ENCODE results near the gene CSK. TPM values are rescaled to one million over a fixed set of nuclear protein-coding genes. Genes with fewer than 3 reads are reported as not detected.

CSK gene
- polyA plus RNA-seq, 1 donor = 36.3 TPM

DNA sequence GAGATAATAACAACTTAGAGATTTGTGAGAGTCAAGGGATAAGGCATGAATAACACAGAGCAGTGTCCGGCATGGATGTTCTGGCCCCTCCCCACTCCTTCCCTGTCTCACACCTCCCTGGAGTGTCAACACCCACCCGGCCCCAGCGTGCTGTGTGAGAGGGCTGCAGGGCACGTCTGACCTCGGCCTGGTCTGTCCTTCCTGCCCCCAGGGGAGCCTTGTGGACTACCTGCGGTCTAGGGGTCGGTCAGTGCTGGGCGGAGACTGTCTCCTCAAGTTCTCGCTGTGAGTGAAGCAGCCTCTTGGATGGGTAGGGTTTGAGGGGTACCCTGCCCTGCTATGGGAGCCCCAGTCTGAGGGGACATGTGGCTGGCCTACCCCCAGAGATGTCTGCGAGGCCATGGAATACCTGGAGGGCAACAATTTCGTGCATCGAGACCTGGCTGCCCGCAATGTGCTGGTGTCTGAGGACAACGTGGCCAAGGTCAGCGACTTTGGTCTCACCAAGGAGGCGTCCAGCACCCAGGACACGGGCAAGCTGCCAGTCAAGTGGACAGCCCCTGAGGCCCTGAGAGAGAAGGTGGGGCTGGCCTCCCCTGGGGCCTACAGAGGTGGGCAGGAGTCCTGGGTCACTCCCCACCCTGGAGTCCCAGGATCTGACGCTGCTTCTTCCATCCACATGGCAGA, 19.6 kb downstream of the CSK start:
- DNase-seq = no peak

DNA sequence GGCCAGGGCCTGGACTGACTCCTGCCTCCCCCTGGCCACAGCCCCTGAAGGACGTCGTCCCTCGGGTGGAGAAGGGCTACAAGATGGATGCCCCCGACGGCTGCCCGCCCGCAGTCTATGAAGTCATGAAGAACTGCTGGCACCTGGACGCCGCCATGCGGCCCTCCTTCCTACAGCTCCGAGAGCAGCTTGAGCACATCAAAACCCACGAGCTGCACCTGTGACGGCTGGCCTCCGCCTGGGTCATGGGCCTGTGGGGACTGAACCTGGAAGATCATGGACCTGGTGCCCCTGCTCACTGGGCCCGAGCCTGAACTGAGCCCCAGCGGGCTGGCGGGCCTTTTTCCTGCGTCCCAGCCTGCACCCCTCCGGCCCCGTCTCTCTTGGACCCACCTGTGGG, 20.4 kb downstream of the CSK start:
- DNase-seq = no peak

DNA sequence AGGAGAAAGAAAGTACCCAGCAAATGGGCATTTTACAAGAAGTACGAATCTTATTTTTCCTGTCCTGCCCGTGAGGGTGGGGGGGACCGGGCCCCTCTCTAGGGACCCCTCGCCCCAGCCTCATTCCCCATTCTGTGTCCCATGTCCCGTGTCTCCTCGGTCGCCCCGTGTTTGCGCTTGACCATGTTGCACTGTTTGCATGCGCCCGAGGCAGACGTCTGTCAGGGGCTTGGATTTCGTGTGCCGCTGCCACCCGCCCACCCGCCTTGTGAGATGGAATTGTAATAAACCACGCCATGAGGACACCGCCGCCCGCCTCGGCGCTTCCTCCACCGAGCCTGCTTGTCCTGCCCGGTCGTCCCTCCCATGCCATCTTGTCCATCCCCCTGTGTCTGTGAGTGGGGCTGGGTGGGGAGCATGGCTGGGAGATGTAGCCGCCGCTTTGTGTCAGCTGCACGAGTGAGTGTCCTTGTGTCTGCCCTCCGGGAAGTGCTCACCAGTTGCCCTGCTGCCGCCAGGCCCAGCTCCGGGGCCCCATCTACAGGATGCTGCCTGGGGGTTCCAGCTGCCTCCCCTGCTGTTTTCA, 21.1 kb downstream of the CSK start:
- DNase-seq = no peak

DNA sequence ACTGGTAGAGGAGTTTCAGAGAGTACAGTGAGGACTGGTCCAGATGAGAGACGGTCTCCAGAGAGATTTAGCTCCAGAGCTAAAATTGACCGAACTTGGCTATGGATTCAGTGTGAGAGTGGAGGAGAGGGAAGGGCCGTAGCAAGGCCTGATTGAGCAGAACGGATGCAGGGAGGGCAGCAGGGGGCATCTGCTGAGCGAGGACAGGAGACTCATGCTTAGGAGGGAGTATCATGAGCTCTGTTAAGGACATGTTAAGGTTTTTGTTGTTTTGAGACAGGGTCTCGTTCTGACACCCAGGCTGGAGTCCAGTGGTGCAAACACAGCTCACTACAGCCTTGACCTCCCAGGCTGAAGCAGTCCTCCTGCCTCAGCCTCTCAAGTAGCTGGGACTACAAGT, 23.1 kb downstream of the CSK start:
- DNase-seq = no peak

DNA sequence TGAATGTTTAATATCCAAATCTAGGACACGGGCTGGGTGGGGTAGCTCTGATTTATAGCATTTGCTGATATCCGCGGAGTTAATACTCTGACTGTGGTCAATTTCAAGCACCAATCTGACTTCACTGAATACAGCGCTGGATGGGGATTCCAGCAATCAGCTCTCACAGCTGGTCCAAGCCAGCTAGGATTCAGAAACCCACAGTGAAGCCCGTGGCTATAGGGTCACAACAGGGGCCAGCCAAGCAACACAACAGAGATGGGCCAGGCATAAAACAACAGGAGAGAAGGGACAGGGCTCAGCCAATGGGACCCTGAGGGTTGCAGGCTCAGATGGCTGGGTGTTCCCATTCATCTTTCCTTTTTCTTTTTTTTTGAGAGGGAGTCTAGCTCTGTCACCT, 25.4 kb downstream of the CSK start:
- DNase-seq = no peak

DNA sequence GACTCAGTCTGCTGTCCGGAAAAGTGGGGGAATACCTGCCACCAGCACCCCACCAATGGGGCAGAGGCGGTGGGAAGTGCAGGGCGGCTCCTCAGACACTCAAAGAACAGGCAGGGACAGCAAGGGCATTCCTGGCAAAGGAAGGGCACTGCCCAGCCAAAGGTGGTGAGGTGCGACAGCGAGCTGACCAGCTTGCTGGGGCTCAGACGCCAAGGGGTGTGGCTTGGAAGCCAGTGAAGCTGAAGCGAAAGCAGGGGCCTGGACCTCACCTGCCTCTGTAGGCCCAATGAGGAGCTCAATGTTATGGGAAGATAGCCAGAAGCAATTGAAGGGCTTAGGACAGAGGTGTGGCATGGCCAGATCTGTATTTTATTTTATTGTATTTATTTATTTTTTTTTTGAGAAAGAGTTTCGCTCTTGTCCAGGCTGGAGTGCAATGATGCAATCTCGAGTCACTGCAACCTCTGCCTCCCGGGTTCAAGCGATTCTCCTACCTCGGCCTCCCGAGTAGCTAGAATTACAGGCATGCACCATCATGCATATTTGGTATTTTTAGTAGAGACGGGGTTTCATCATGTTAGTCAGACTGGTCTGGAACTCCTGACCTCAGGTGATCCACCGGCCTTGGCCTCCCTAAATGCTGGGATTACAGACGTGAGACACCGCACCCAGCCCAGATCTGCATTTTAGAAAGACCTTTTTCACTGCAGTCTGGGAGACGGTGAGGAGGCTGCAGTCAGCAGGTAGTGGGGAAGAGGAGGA, 26.4 kb downstream of the CSK start:
- no peak for DNase-seq

DNA sequence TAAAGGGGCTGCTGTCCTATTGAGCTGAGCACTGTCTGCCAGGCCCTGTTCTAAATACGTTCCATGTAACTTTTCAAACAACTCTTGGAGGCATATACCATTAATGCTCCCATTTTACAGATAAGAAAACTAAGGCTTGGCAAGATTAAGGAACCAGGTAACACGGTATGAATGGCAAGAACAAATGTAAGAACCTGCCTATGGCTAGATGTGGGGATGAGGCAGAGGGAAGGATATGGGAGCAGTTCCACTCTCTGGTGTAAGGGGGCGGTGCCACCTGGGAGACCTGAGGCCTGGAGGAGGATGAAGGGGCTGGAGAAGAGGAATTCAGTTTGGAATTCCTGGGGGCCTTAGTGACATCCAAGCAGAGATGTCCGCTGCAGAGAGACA, 27.0 kb downstream of the CSK start:
- DNase-seq = no peak

DNA sequence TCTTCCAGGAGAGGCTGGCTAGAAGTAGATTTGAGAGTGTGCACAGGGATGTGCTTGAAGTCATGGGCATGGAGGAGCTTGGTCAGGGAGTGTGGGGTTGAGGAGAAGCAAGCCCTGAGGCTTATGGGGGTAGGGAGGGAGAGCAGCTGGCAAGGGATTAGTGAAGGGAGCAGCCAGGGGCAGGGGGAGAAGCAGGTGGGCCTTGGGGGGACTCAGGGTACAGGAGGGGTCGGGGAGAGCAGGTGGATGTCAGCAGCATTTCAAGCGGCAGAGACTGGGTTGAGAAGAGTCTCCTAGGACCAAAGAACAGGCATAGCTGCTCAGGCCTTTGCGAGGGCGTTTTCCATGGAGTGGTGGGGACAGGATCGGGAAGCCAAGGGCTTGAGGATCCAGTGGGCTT, 27.4 kb downstream of the CSK start:
- no peak for DNase-seq

DNA sequence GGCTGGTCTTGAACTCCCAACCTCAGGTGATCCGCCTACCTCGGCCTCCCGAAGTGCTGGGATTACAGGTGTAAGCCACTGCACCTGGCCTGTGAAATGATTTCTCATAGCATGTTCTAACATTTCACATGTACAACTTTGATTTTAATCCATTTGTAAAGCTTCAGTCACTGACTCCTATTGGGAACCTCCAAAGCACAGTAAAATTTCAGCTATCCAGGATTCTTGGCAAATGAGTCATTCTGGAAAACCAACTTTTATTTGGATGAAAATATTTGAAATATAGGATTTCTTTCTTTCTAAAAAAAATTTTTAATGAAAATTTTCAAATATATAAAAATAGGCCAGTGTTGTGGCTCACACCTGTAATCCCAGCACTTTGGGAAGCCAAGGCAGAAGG, 28.1 kb downstream of the CSK start:
- no peak for DNase-seq

DNA sequence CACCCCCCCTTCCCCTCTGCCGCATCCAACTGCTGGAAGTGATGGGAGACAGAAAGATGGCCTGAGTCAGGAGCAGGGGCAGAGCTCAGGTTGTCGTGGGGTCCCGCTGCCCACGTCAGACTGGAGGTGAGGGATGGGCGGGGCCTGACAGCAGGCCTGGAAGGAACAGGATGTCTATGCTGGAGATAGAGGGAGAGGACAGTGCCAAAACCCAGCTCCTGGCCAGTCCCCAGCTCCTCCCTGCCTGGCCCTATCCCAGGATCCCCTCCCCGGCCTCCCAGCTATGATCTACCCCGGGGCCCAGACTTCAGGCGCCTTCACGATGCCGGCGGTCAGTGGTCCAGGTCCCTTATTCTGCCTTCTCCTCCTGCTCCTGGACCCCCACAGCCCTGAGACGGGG, 30.7 kb downstream of the CSK start, which contains the start of gene LMAN1L:
Gene LMAN1L (plus strand): TSS at position 303 of the 400 bp plus-strand sequence. CDS start 20 bp downstream, at position 323.
- no peak for DNase-seq

DNA sequence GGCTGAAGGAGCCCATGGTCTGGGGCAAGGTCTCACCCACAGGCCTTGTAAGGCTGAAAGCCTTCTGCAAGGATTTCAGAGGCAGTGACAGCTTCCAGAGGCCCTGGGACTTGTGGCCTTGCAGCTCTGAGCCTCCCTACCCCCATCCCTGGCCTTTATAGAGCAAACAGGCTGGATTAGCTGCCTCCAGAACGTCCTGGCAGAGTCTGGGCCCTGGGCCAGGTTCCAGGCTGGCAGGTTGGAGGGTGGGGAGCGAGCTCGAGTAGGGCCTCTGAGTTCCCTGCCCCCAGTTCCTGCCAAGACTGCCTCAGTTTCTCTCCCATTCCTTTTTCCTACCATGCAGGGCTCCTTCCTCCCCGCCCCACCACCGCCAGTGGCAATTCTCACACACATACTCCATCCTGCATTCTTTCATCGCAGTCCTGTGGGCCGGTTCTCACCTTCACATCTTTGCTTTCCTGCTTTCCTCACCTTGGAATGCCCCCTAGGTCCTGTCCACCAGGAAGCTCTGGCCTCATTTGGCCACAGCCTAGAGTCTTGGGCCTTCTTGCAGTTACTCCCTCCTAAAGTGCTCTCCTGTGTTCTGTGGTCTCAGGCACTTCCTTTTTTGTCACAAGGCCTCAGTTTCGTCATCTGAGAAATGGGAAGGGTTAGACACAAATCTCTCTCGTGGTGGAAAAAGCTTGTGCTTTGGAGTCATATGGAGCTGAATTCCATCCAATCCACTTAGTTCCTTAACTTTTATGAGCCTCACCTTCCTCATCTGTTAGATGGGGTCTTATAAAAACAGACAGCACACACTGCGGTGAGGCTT, 33.4 kb downstream of the CSK start:
- no peak for DNase-seq

DNA sequence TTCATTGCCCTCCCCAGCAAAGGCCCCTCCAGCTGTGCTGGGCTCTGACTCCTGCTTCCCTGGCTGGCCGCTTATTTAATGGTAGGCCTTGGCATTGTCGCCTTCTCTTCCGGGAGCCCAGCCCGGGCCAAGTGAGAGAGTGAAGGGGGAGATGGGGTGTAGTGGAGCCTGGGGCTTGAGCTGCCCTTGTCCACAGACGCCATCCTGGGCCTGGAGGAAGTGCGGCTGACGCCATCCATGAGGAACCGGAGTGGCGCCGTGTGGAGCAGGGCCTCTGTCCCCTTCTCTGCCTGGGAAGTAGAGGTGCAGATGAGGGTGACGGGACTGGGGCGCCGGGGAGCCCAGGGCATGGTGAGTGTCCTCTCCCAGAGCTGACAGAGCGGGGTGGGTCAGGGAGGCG, 34.1 kb downstream of the CSK start:
- DNase-seq = no peak

DNA sequence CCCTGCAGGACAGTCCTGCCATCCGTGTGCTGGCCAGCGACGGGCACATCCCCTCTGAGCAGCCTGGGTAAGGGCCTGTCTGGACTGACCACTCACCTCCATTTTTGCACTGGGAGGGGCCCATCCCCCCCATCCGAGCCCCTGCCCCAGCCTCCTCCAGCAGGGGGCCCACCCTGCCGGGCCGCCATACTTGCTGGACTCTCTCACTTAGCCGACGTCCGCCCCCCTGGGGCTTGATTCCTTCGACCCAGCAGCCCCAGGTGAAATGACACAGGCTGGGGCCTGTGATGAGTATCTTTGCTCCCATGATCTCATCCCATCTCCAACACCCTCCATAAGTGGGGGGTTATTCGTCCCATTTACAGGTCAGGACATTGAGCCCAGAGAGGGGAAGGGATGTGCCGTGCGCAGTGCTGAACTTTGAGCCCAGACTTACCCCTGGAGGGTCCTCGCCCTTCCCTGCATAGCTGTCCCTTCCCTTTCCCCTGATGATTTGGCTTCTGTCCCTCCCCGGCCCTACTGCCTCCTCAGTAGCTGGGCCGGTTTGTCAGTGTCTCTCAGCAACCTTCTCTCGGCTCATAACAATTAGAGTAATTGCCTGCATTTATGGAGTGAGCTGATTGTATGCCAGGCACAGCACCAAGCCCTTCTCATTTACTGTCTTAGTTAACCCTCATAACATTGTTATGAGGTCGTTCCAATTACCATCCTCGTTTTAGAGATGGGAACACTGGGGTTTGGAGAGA, 34.9 kb downstream of the CSK start:
- DNase-seq = no peak

DNA sequence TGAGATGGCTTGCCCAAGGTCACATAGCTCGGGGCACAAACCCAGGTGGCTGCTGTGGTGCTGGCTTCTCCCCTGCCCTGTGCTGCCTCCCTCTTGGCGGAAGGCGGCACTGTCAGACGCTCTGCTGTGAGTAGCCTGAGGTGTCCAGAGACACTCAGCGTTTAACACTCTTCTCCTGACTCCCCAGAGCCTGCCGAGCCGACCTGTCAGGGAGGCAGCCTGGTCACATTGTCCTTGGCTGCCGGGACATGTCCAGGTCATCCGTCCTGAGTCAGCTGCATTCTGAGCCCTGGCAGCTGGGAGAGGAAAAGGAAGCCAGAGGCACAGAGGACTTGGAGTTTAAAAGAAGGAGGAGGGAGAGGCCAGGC, 35.5 kb downstream of the CSK start:
- DNase-seq = no peak

DNA sequence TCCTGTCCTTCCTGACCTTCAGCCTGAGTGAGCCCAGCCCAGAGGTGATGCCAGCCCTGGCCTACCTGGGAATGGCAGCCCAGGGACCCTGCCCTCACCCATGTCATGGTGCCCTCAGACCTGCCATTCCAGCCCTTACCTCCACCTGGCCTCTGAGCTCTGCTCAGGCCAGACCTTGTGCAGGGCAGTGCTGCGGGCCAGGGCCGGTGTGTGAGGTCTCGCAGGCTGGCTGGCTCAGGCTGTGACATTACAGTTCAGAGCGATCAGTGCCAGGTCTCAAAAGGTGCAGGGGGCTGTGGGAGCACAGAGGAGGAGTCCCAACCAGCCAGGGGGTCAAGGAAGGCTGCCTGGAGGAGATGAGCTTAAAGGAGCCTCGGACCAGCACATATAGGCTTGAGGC, 38.2 kb downstream of the CSK start:
- DNase-seq = no peak

DNA sequence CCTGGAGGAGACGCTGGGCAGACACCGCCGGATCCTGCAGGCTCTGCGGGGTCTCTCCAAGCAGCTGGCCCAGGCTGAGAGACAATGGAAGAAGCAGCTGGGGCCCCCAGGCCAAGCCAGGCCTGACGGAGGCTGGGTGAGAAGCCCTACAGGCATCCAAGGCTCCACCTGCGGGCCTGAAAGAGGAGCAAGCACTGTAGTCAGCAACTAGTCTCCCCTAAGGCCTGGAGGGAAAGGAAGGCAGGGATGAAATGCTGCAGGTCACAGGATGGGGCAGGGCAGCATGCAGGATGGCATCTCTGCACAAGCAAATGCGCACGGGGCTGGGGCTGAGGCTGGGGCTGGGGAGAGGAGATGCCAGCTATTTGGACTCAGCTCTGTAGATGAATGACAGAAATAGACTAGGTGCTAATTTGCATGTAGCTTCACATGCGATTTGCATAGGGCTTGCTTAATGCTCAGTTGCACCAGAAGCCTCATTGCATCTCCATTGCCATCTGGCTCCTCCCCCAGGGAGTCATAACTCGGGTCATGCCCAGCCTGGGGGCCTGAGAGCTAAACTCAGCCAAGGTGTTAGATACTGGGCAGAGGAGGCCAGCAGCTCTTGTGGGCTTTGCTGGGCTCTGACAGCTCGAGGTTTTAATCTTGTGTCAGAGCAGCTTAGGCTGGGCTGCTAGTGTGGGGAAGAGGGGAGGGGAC, 39.4 kb downstream of the CSK start:
- DNase-seq = no peak

DNA sequence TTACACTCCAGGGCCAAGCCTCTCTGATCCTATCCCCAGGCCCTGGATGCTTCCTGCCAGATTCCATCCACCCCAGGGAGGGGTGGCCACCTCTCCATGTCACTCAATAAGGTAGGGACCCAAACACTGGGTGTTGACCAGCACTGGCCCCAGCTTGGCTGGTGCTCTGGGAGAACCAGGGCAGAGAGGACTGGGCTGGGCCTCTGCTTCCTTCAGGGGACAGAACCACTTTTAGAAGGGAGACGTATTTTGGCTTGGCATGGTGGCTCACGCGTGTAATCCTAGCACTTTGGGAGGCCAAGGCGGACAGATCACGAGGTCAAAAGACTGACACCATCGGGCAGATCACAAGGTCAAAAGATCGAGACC, 39.9 kb downstream of the CSK start:
- DNase-seq = no peak

DNA sequence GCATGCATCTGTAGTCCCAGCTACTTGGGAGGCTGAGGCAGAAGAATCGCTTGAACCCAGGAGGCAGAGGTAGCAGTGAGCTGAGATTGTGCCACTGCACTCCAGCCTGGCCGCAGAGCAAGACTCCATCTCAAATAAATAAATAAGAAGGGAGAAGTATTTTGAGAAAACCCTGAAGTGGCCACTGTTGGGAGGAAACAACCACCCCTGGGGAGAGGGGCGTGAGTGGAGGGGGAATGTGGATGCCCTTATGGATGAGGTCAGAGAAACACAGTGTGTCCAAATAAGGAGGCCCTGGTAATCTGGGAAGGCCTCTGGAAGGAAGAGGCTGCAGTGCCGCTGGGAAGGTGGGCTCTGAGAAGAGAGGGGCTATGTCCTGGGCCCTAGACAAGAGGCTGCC, 40.4 kb downstream of the CSK start:
- no peak for DNase-seq

DNA sequence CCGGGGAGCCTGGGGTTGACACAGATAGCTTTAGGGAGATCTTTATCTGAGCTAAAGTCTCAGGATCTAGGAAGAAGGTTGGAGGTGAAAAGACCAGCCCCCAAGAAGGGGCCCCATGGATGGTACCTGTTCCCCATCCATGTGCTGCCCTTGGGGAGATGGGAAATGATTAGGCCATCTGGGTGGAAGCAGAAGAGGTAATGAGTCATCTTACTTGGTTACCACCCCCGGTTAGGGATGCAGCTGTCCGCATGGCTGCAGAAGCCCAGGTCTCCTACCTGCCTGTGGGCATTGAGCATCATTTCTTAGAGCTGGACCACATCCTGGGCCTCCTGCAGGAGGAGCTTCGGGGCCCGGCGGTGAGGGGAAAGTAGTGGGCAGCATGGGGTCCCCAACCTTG, 41.4 kb downstream of the CSK start:
- DNase-seq = no peak

DNA sequence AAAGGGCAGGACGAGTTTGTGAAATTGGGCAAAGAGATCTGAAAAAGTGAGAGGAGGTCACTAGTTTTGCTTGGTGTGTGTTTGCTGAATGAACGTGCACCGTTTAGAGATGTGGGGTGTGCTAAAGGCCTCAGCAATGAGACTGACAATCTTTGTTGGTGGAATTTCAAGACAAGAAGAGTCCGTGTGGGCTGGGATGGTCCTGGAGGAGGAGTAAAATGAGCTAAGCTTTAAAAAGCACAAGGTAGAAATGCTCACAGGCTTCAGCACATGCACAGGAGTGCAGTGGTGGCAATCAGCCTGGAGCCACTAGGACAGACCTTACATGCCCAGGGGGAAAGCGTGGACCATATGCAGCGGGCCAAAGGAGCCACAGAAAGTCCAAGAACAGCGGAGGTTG, 43.1 kb downstream of the CSK start:
- DNase-seq = no peak

DNA sequence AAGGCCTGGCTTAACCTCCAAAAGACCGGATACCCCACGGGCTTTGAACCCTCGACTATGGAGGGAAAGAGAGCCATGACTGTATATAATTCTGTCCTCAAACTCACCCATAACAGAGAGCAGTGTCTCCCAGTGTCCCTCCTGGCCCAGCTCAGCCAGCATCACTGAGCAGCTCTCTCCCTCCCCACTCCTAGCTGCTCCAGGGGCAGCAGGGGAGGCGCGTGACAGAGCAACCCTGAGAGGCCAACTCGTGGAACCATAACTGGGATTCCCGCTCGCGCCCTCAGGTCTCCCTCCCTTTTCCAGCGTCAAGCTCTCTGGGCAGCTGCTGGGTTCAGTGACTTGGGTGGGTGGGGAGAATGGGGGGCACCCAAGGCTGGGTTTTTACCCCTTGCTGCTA, 44.0 kb downstream of the CSK start:
- DNase-seq = no peak

DNA sequence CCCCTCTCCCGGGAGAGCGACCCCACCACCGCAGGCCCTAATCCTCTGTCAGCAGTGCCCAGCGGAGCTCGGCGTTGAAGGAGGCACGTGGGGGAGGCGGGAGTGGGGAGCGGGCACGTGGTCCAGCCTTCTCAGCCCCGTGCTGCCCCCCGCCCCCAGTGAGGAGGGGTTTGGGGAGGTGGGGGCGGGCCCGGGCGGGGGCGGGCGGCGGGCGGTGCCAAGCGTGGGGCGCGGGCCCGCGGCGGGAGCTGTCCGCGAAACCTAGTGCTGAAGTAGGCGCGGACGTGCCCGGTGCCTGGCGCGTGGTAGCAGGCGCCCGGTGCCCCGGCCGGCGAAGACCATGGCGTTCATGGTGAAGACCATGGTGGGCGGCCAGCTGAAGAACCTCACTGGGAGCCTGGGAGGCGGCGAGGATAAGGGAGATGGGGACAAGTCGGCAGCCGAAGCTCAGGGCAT, 44.5 kb downstream of the CSK start, which contains the start of gene CPLX3:
Gene CPLX3 (plus strand): TSS at position 264 of the 456 bp plus-strand sequence. CDS start 77 bp downstream, at position 341.
- DNase-seq = no peak

Measured in hindlimb muscle (tissue), 1 donor.